ENCODE data around the gene JAKMIP1.

The JAKMIP1 gene

DNA sequence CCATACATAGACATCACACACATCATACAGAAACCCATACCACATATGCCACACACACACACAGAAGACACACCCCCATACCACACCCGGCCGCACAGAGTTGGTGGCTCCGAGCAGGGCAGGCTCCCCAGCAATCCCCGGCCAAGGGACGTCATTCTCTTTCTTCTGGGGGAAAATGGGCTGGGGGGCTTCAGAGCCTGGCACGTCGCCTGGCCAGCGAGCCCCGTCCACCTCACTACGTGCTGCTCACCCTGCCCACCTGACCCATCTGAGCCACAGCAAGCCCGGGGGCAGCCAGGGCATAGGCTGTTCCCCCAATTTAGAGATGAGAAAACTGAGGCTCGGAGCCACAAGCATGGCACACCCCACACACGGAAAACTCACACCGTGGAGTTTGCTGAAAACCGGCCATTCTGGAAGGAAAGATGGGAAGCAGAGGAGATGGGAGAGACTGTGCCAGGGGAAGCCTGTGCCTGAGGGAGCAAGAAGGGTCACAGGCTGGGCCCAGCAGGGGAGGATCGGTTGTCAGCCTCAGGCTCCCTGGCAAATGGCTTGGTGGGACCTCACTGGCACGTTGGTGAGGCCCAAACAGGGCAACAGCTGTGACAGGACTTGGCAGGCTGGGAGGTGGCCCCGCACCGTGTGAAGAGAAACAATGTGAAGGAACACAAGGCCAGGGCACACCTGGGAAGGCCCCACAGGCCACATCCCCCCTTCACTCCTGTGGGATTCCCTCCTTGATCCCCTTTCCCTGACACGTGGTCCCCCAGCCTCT lies 73.2 kb downstream of the JAKMIP1 start:
- no peak for FAIRE-seq
- DNase-seq (ENCODE audit: insufficient read length, low spot score): no peak
- TF ChIP-seq POU2F2 (IDR thresholded peaks at IDR 0.05; ENCODE audit: low read depth, low read length): no peak
- no peak for TF ChIP-seq TAF1 (IDR thresholded peaks at IDR 0.05; ENCODE audit: low read depth, low read length)
- no peak for TF ChIP-seq SPI1 (IDR thresholded peaks at IDR 0.05; ENCODE audit: low read depth, low read length)
- TF ChIP-seq POLR2AphosphoS5 (IDR thresholded peaks at IDR 0.05; ENCODE audit: low read depth, low read length): no peak
- TF ChIP-seq POLR2A (IDR thresholded peaks at IDR 0.05; ENCODE audit: low read depth, low read length): no peak
- TF ChIP-seq PAX5 (IDR thresholded peaks at IDR 0.05; ENCODE audit: insufficient read depth, low read length, severe bottlenecking): no peak

GRCh38 chr4:6125103-6125651 lies 75.2 kb downstream of the JAKMIP1 start:
- peak; percentile 43 for FAIRE-seq
- TF ChIP-seq TAF1 (IDR thresholded peaks at IDR 0.05; ENCODE audit: low read depth, low read length) (no peak), SPI1 (IDR thresholded peaks at IDR 0.05; ENCODE audit: low read depth, low read length) (peak; percentile 75)
- DNase-seq (ENCODE audit: insufficient read length, low spot score): no peak

- FAIRE-seq: no peak
- TF ChIP-seq SPI1 (IDR thresholded peaks at IDR 0.05; ENCODE audit: low read depth, low read length): no peak
- no peak for TF ChIP-seq PAX5 (IDR thresholded peaks at IDR 0.05; ENCODE audit: insufficient read depth, low read length, severe bottlenecking)
- no peak for TF ChIP-seq TAF1 (IDR thresholded peaks at IDR 0.05; ENCODE audit: low read depth, low read length)
- TF ChIP-seq POU2F2 (IDR thresholded peaks at IDR 0.05; ENCODE audit: low read depth, low read length): no peak
- no peak for TF ChIP-seq POLR2A (IDR thresholded peaks at IDR 0.05; ENCODE audit: low read depth, low read length)
- no peak for TF ChIP-seq POLR2AphosphoS5 (IDR thresholded peaks at IDR 0.05; ENCODE audit: low read depth, low read length)
- no peak for DNase-seq (ENCODE audit: insufficient read length, low spot score)
These were observed 75.8 kb downstream of the JAKMIP1 start for GRCh38 chr4:6124386-6125102.

DNA sequence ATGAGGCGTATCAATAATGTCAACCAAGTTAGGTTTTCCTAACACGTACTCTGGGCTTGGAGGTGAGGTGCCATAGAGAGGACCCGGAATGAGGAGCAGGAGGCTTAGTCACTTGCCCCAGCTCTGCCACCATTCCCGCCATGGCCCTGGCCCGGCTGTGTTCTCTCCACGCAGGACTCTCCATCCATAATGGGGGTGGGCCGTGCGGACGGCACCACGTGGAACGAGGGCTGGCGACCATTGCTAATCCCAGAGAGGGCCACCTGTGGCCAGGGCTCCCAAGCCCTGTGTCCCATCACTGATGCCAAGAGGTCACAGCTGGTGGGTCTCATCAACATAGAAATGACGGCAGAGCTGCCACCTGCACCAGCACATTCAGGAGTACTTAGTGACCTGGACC lies 76.4 kb downstream of the JAKMIP1 start:
- TF ChIP-seq POLR2AphosphoS5 (IDR thresholded peaks at IDR 0.05; ENCODE audit: low read depth, low read length) (no peak), SPI1 (IDR thresholded peaks at IDR 0.05; ENCODE audit: low read depth, low read length) (no peak), POU2F2 (IDR thresholded peaks at IDR 0.05; ENCODE audit: low read depth, low read length) (no peak), TAF1 (IDR thresholded peaks at IDR 0.05; ENCODE audit: low read depth, low read length) (no peak), PAX5 (IDR thresholded peaks at IDR 0.05; ENCODE audit: insufficient read depth, low read length, severe bottlenecking) (no peak), POLR2A (IDR thresholded peaks at IDR 0.05; ENCODE audit: low read depth, low read length) (no peak)
- no peak for DNase-seq (ENCODE audit: insufficient read length, low spot score)
- FAIRE-seq: no peak

- no peak for TF ChIP-seq PAX5 (IDR thresholded peaks at IDR 0.05; ENCODE audit: insufficient read depth, low read length, severe bottlenecking)
- TF ChIP-seq POLR2A (IDR thresholded peaks at IDR 0.05; ENCODE audit: low read depth, low read length): no peak
- TF ChIP-seq TAF1 (IDR thresholded peaks at IDR 0.05; ENCODE audit: low read depth, low read length): no peak
- FAIRE-seq (no peak), DNase-seq (ENCODE audit: insufficient read length, low spot score) (no peak)
These were observed 76.8 kb downstream of the JAKMIP1 start for GRCh38 chr4:6123541-6123940.

DNA sequence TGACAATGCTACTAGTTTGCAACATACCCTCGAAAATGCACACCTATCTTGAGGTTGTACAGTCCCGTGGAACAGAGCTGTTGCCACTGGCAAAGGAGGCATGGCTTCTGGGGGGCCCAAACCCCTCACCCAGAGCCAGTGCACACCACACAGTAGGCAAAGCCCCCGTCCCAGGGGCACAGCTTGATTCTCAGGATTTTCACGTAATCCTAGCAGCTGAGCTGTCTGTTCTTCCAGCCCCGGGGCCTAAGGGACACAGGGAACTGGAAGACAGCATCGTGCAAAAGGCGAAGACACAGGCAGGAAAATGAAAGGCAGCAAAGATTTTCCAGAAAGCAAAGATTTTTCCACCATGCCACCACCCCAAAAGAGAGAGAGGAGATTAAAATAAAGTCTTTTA lies 77.2 kb downstream of the JAKMIP1 start:
- FAIRE-seq (no peak), DNase-seq (ENCODE audit: insufficient read length, low spot score) (no peak)
- TF ChIP-seq POLR2AphosphoS5 (IDR thresholded peaks at IDR 0.05; ENCODE audit: low read depth, low read length) (no peak), POU2F2 (IDR thresholded peaks at IDR 0.05; ENCODE audit: low read depth, low read length) (no peak), PAX5 (IDR thresholded peaks at IDR 0.05; ENCODE audit: insufficient read depth, low read length, severe bottlenecking) (no peak), POLR2A (IDR thresholded peaks at IDR 0.05; ENCODE audit: low read depth, low read length) (no peak), TAF1 (IDR thresholded peaks at IDR 0.05; ENCODE audit: low read depth, low read length) (no peak), SPI1 (IDR thresholded peaks at IDR 0.05; ENCODE audit: low read depth, low read length) (no peak)

DNA sequence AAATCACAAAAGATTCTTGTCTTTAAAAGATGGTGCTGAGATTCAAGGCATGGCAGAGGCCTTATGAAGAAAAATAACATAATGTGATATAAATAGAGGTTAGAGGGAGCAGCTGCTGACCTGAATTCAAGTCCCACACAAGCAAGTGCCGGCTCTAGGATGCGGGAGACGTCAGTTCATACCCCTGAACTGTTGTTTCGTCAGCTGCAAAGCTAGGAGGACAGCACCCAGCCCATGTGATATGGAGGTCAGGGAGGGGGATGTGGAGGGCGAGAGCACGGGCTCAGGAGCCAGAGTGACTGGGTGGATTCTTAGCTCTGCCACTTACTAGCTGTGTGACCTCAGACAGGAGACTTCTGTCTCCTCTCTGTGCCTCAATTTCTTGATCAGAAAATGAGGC lies 77.9 kb downstream of the JAKMIP1 start:
- DNase-seq (ENCODE audit: insufficient read length, low spot score) (no peak), FAIRE-seq (no peak)
- TF ChIP-seq SPI1 (IDR thresholded peaks at IDR 0.05; ENCODE audit: low read depth, low read length): no peak
- TF ChIP-seq POLR2AphosphoS5 (IDR thresholded peaks at IDR 0.05; ENCODE audit: low read depth, low read length): no peak
- no peak for TF ChIP-seq TAF1 (IDR thresholded peaks at IDR 0.05; ENCODE audit: low read depth, low read length)
- no peak for TF ChIP-seq POLR2A (IDR thresholded peaks at IDR 0.05; ENCODE audit: low read depth, low read length)
- no peak for TF ChIP-seq PAX5 (IDR thresholded peaks at IDR 0.05; ENCODE audit: insufficient read depth, low read length, severe bottlenecking)
- no peak for TF ChIP-seq POU2F2 (IDR thresholded peaks at IDR 0.05; ENCODE audit: low read depth, low read length)

DNA sequence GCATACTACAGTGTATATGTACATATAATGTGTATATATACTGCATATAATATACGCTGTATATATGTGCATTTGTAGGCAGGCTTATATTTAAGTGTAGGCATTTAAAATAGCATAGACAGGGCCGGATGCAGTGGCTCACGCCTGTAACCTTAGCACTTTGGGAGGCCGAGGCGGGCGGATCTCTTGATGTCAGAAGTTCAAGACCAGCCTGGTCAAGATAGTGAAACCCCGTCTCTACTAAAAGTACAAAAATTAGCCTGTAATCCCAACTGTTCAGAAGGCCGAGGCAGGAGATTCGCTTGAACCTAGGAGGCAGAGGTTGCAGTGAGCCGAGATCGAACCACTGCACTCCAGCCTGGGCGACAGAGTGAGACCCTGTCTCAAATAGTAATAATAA lies 78.4 kb downstream of the JAKMIP1 start:
- TF ChIP-seq SPI1 (IDR thresholded peaks at IDR 0.05; ENCODE audit: low read depth, low read length): no peak
- TF ChIP-seq PAX5 (IDR thresholded peaks at IDR 0.05; ENCODE audit: insufficient read depth, low read length, severe bottlenecking): no peak
- no peak for TF ChIP-seq POU2F2 (IDR thresholded peaks at IDR 0.05; ENCODE audit: low read depth, low read length)
- TF ChIP-seq POLR2AphosphoS5 (IDR thresholded peaks at IDR 0.05; ENCODE audit: low read depth, low read length): no peak
- no peak for TF ChIP-seq POLR2A (IDR thresholded peaks at IDR 0.05; ENCODE audit: low read depth, low read length)
- TF ChIP-seq TAF1 (IDR thresholded peaks at IDR 0.05; ENCODE audit: low read depth, low read length): no peak
- FAIRE-seq (no peak), DNase-seq (ENCODE audit: insufficient read length, low spot score) (no peak)

GRCh38 chr4:6121276-6121850 lies 79.0 kb downstream of the JAKMIP1 start:
- no peak for FAIRE-seq
- TF ChIP-seq POU2F2 (IDR thresholded peaks at IDR 0.05; ENCODE audit: low read depth, low read length) (no peak), TAF1 (IDR thresholded peaks at IDR 0.05; ENCODE audit: low read depth, low read length) (no peak), PAX5 (IDR thresholded peaks at IDR 0.05; ENCODE audit: insufficient read depth, low read length, severe bottlenecking) (no peak)
- DNase-seq (ENCODE audit: insufficient read length, low spot score): no peak
